ENCODE measurements around the gene FLT3LG. TPM values are rescaled to one million over a fixed set of nuclear protein-coding genes. Genes with fewer than 3 reads are reported as not detected.
"Not testable (repeated sequence)": the region's sequence is repeated elsewhere in the genome, so short reads cannot be mapped to it uniquely, and the experiment has no call there.

Gene FLT3LG
- total RNA-seq, 2 donors from 2014 or later = 2.9 to 10.7 TPM

DNA sequence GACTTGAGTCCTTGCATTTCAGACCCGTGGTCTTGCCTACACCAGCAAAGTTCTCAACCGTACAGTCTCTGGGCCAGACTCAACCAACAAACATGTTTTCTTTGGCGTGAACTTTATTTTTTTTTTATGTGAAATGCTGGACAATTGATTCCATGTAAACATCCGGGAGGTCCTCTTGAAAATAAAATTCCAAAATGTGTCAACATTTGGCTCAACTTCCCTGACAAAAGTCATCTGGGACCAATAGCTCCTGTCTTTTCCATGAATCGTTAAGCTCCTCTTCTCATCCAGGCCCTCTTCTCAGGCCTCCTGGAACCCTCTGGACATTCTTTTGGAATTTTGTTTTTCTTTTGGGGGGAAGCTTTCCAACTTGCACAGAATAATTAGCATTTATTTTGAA lies 18.2 kb upstream of the FLT3LG start:
- Histone ChIP-seq H3K4me1 (replicated peaks) (no peaks in the 10 kb centered on the region), H3K9me3 (no peaks in the 10 kb centered on the region), H3K27me3 (replicated peaks; ENCODE audit: insufficient read depth) (no peaks in the 10 kb centered on the region), H3K27ac (peak overlapping the region in 1 of 2 donors; percentile 42), H3K36me3 (no peaks in the 10 kb centered on the region), H3K4me3 (no peak overlapping the region)
- no peak for DNase-seq (ENCODE audit: low spot score)
- 68% methylated on average over 5 of the region's 5 CpGs for WGBS
- TF ChIP-seq POLR2A (IDR thresholded peaks at IDR 0.05) = no peak
- TF ChIP-seq, protein P1, sequence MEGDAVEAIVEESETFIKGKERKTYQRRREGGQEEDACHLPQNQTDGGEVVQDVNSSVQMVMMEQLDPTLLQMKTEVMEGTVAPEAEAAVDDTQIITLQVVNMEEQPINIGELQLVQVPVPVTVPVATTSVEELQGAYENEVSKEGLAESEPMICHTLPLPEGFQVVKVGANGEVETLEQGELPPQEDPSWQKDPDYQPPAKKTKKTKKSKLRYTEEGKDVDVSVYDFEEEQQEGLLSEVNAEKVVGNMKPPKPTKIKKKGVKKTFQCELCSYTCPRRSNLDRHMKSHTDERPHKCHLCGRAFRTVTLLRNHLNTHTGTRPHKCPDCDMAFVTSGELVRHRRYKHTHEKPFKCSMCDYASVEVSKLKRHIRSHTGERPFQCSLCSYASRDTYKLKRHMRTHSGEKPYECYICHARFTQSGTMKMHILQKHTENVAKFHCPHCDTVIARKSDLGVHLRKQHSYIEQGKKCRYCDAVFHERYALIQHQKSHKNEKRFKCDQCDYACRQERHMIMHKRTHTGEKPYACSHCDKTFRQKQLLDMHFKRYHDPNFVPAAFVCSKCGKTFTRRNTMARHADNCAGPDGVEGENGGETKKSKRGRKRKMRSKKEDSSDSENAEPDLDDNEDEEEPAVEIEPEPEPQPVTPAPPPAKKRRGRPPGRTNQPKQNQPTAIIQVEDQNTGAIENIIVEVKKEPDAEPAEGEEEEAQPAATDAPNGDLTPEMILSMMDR (IDR thresholded peaks at IDR 0.05) = no peak
- intact Hi-C loops (cut with DNase I) = no loop called here

DNA sequence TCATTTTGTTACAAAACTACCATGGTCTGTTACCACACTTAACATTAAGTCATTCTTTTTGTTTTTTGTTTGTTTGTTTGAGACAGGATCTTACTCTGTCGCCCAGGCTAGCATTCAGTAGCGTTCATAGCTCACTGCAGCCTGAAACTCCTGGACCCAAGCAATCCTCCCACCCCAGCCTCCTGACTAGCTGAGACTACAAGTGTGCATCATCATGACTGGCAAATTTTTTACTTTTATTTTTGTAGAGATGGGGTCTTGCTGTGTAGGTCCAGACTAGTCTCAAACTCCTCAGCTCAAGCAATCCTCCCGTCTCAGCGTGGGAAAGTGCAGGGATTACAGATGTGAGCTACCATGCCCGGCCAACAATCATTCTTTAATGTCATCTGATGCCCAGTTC lies 17.7 kb upstream of the FLT3LG start:
- Histone ChIP-seq H3K4me1 (replicated peaks) (no peaks in the 10 kb centered on the region), H3K9me3 (no peaks in the 10 kb centered on the region), H3K36me3 (no peaks in the 10 kb centered on the region), H3K4me3 (no peak overlapping the region), H3K27me3 (replicated peaks; ENCODE audit: insufficient read depth) (no peaks in the 10 kb centered on the region), H3K27ac (peak overlapping the region; percentile 29 to 36)
- intact Hi-C loops (cut with DNase I) = no loop called here
- 59% methylated on average over 5 of the region's 5 CpGs for WGBS
- DNase-seq (ENCODE audit: low spot score) = no peak
- TF ChIP-seq POLR2A (IDR thresholded peaks at IDR 0.05) (no peak), POLR2AphosphoS5 (IDR thresholded peaks at IDR 0.05) (no peak)
- TF ChIP-seq, protein P1 (IDR thresholded peaks at IDR 0.05) = no peak

DNA sequence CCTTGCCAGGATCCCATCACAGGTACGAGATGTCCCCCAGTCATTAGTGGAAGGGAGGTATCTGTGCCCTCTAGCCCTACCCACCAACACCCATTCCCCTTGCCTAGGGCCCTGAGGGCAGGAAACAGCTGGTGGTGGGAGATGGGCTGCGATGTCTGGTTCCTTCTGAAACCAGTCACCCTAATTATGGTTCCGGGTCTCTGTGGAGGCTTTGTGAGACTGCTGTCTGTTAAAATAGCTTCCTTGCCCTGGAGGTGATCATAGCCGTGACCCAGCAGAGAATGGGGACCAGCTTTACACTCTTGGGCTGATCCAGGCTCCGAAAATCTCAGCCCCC lies 15.5 kb upstream of the FLT3LG start:
- Histone ChIP-seq H3K4me1 (replicated peaks) (no peaks in the 10 kb centered on the region), H3K4me3 (no peak overlapping the region), H3K9me3 (no peaks in the 10 kb centered on the region), H3K27me3 (replicated peaks; ENCODE audit: insufficient read depth) (no peaks in the 10 kb centered on the region), H3K36me3 (no peaks in the 10 kb centered on the region), H3K27ac (no peak overlapping the region)
- 93% methylated on average over 5 of the region's 5 CpGs for WGBS
- TF ChIP-seq, protein P1 (IDR thresholded peaks at IDR 0.05) = no peak
- TF ChIP-seq POLR2A (IDR thresholded peaks at IDR 0.05) (no peak), POLR2AphosphoS5 (IDR thresholded peaks at IDR 0.05) (no peak)
- intact Hi-C loops (cut with DNase I) = no loop called here
- no peak for DNase-seq (ENCODE audit: low spot score)

DNA sequence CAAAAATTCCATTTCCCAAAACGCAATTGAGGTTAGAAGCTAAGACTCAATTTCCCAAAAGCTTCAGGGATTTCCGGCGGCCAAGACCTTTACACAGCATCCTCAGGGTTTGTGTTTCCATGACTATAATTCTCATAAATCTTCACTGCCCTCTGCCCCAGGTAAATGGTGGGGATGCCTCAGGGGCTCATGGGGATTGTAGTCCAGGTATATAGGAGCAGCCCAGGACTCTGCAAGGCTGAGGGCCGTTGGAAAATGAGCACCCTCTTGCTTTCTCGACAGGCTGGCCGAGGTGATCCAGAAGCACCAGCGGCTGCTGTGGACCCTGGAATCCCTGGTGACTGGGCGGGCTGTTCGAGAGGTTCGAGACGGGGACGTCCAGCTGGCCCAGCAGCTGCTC lies 14.6 kb upstream of the FLT3LG start:
- TF ChIP-seq POLR2A (IDR thresholded peaks at IDR 0.05) (no peak), POLR2AphosphoS5 (IDR thresholded peaks at IDR 0.05) (no peak)
- TF ChIP-seq, protein P1 (IDR thresholded peaks at IDR 0.05) = no peak
- Histone ChIP-seq H3K4me3 (no peak overlapping the region), H3K4me1 (replicated peaks) (no peaks in the 10 kb centered on the region), H3K27ac (no peak overlapping the region), H3K27me3 (replicated peaks; ENCODE audit: insufficient read depth) (no peaks in the 10 kb centered on the region), H3K9me3 (no peaks in the 10 kb centered on the region), H3K36me3 (no peaks in the 10 kb centered on the region)
- 94% methylated on average over 12 of the region's 12 CpGs for WGBS
- intact Hi-C loops (cut with DNase I) = no loop called here
- DNase-seq (ENCODE audit: low spot score) = no peak

DNA sequence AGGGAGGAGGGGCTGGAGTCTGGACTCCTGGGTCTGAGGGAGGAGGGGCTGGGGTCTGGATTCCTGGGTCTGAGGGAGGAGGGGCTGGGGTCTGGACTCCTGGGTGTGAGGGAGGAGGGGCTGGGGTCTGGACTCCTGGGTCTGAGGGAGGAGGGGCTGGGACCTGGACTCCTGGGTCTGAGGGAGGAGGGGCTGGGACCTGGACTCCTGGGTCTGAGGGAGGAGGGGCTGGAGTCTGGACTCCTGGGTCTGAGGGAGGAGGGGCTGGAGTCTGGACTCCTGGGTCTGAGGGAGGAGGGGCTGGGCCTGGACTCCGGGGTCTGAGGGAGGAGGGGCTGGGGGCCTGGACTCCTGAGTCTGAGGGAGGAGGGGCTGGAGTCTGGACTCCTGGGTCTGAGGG lies 12.9 kb upstream of the FLT3LG start:
- WGBS = no CpG with 5 or more reads among the region's 1 CpG
- H3K9me3 ChIP-seq; H3K4me3 ChIP-seq; DNase-seq (ENCODE audit: low spot score); H3K36me3 ChIP-seq; H3K27ac ChIP-seq; H3K27me3 ChIP-seq (replicated peaks; ENCODE audit: insufficient read depth); H3K4me1 ChIP-seq (replicated peaks); intact Hi-C loops (cut with DNase I): not testable (repeated sequence)

Data from prostate gland (tissue), 2 donors.